ENCODE data around the gene HOXA13. TPM values are rescaled to one million over a fixed set of nuclear protein-coding genes. Genes with fewer than 3 reads are reported as not detected.

Gene HOXA13
- total RNA-seq, 1 donor, result 8.0 TPM

DNA sequence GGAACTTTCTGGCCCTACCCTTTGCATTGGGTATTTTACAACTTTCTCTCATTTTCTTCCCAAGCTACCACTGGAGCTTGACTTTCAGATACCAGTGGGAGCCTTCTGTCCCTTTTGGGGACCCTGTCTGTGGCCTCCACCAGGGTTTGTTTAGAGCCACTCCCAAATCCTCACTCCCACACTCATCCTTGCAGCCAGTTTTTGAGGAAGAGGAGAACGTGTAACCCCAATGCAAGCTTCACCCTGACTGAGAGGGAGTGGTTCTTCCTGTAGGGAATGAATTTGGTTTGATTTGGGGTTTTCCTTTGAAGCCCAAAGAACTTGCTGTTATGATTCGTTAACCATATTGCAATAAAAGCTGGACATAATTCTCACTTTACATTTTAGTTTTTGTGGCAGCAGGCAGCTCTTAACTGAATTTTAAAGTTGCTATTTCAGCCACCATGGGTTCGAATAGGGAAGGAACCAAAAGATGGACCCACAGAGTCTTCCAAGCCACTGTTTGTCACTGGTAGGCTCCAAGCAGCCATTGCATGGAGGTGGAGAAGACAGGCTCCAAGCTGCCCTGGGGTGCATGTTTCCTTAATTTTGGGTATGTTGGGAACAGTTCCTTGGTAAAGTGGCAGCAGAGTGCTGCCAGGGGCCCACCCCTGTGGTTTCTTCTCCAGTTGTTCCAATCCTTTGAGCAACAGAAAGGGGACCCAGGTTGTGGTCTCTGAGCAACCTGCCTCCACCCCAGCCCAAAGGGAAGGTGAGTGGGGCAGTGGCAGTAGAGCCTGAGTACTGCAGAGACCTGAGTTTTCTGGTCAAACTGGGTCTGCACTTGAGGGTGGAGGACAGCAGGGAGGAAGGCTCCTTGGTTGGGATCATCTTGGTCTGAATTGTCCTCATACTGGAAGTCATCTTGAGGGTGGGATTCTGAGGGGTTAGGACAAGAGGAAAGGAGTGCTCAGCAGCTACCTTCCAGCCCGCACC is 47.8 kb upstream of the HOXA13 start:
- Histone ChIP-seq H3K79me2 (ENCODE audit: insufficient read depth, low read length) (no peaks in the 10 kb centered on the region), H3K27me3 (ENCODE audit: insufficient read depth, low read length) (peaks cover 90% of the 10 kb centered on the region), H3K4me3 (ENCODE audit: insufficient read depth, low read length) (no peak overlapping the region), H3K4me2 (ENCODE audit: insufficient read depth, low read length) (no peak overlapping the region), H4K20me1 (ENCODE audit: insufficient read depth, low read length) (no peaks in the 10 kb centered on the region), H3K4me1 (ENCODE audit: insufficient read depth, low read length) (peaks cover 11% of the 10 kb centered on the region), H3K27ac (ENCODE audit: low read depth, low read length) (no peak overlapping the region), H3K36me3 (ENCODE audit: insufficient read depth, low read length) (no peaks in the 10 kb centered on the region), H3K9me3 (ENCODE audit: low read depth, low read length) (no peaks in the 10 kb centered on the region), H2AFZ (ENCODE audit: low read length) (no peak overlapping the region)
- TF ChIP-seq, protein P1, sequence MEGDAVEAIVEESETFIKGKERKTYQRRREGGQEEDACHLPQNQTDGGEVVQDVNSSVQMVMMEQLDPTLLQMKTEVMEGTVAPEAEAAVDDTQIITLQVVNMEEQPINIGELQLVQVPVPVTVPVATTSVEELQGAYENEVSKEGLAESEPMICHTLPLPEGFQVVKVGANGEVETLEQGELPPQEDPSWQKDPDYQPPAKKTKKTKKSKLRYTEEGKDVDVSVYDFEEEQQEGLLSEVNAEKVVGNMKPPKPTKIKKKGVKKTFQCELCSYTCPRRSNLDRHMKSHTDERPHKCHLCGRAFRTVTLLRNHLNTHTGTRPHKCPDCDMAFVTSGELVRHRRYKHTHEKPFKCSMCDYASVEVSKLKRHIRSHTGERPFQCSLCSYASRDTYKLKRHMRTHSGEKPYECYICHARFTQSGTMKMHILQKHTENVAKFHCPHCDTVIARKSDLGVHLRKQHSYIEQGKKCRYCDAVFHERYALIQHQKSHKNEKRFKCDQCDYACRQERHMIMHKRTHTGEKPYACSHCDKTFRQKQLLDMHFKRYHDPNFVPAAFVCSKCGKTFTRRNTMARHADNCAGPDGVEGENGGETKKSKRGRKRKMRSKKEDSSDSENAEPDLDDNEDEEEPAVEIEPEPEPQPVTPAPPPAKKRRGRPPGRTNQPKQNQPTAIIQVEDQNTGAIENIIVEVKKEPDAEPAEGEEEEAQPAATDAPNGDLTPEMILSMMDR (IDR thresholded peaks at IDR 0.05; ENCODE audit: extremely low read depth, low read depth, low read length), result no peak
- no peak for DNase-seq (ENCODE audit: insufficient read length, low spot score, missing footprints)

DNA sequence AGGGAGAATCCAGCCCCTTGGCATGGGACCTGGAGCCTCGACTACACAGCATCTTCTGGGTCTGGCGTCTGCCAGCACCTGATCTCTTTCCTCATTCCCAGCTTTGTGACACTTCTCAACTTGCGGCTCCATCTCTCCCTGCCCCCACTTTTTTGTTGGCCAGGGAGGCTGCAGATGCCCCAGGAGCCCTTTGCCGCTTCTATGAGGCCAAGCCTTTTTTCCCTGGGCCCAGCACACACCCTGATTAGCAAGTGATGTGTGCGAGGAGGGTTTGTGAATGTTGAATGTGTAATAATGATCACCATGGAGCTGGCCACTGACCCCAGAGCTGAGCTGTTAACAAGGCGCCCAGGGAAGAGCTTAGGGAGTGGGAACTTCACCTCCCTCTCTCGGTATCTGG is 47.1 kb upstream of the HOXA13 start:
- Histone ChIP-seq H4K20me1 (ENCODE audit: insufficient read depth, low read length) (no peaks in the 10 kb centered on the region), H3K9me3 (ENCODE audit: low read depth, low read length) (no peaks in the 10 kb centered on the region), H2AFZ (ENCODE audit: low read length) (no peak overlapping the region), H3K27ac (ENCODE audit: low read depth, low read length) (no peak overlapping the region), H3K27me3 (ENCODE audit: insufficient read depth, low read length) (peaks cover 90% of the 10 kb centered on the region), H3K4me2 (ENCODE audit: insufficient read depth, low read length) (no peak overlapping the region), H3K4me3 (ENCODE audit: insufficient read depth, low read length) (no peak overlapping the region), H3K79me2 (ENCODE audit: insufficient read depth, low read length) (no peaks in the 10 kb centered on the region), H3K4me1 (ENCODE audit: insufficient read depth, low read length) (peaks cover 11% of the 10 kb centered on the region), H3K36me3 (ENCODE audit: insufficient read depth, low read length) (no peaks in the 10 kb centered on the region)
- TF ChIP-seq, protein P1 (IDR thresholded peaks at IDR 0.05; ENCODE audit: extremely low read depth, low read depth, low read length), result no peak
- DNase-seq (ENCODE audit: insufficient read length, low spot score, missing footprints), result no peak

DNA sequence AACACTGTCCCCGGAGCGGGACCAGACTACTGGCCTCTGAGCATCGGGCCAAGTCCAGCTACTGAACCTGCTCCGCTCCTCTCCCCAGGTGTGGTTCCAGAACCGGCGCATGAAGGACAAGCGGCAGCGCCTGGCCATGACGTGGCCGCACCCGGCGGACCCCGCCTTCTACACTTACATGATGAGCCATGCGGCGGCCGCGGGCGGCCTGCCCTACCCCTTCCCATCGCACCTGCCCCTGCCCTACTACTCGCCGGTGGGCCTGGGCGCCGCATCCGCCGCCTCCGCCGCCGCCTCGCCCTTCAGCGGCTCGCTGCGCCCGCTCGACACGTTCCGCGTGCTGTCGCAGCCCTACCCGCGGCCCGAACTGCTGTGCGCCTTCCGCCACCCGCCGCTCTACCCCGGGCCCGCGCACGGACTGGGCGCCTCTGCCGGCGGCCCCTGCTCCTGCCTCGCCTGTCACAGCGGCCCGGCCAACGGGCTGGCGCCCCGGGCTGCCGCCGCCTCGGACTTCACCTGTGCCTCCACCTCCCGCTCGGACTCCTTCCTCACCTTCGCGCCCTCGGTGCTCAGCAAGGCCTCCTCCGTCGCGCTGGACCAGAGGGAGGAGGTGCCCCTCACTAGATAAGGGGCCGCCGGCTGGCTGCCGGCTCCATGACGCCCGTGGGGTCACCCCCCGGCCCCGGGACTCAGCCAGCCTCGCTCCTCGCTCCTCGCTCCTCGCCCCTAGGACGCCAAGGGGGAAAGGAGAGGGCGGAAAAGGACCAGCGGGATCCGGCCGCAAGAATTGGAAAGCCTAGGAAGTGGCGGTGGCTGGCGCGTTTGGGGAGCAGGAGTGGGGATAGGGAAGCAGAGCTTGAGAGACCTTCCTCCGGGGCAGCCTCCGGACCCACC is 46.2 kb upstream of the HOXA13 start:
- TF ChIP-seq, protein P1 (IDR thresholded peaks at IDR 0.05; ENCODE audit: extremely low read depth, low read depth, low read length), result no peak
- Histone ChIP-seq H3K4me2 (ENCODE audit: insufficient read depth, low read length) (peak overlapping the region; percentile 43), H3K27ac (ENCODE audit: low read depth, low read length) (no peak overlapping the region), H3K79me2 (ENCODE audit: insufficient read depth, low read length) (no peaks in the 10 kb centered on the region), H4K20me1 (ENCODE audit: insufficient read depth, low read length) (no peaks in the 10 kb centered on the region), H3K27me3 (ENCODE audit: insufficient read depth, low read length) (peaks cover 92% of the 10 kb centered on the region), H3K36me3 (ENCODE audit: insufficient read depth, low read length) (no peaks in the 10 kb centered on the region), H3K4me3 (ENCODE audit: insufficient read depth, low read length) (peak overlapping the region; percentile 10), H3K9me3 (ENCODE audit: low read depth, low read length) (no peaks in the 10 kb centered on the region), H3K4me1 (ENCODE audit: insufficient read depth, low read length) (peaks cover 11% of the 10 kb centered on the region), H2AFZ (ENCODE audit: low read length) (no peak overlapping the region)
- DNase-seq (ENCODE audit: insufficient read length, low spot score, missing footprints), result no peak

Data from osteoblast (primary cell).